Keratinocyte (primary cell): Measurements from ENCODE around the gene CTNNA3. TPM values are rescaled to one million over a fixed set of nuclear protein-coding genes. Genes with fewer than 3 reads are reported as not detected.
"Not testable (repeated sequence)": the region's sequence is repeated elsewhere in the genome, so short reads cannot be mapped to it uniquely, and the experiment has no call there.

Experiments
- DNase-seq: peaks from one replicate; pipeline ENCODE4 v3.0.0-alpha.2; 2011; ENCODE audit warnings: low read depth, missing footprints, low spot score
- FAIRE-seq: peaks from 2 replicates; lab custom pipeline; 2011; peaks lifted over from hg19 to GRCh38; lab: Jason Lieb, UNC
- H2AFZ ChIP-seq: 2 replicates; pipeline ENCODE4 v1.6.0; 2012; ENCODE audit warnings: low read length, control low read depth, inconsistent platforms; ENCODE audit not compliant: control insufficient read depth
- H3K27ac ChIP-seq: 2 replicates; pipeline ENCODE4 v1.5.1; 2011; ENCODE audit warnings: low read length; ENCODE audit not compliant: control insufficient read depth, insufficient read depth
- H3K27me3 ChIP-seq: 3 replicates; pipeline ENCODE4 v1.6.0; 2011; ENCODE audit warnings: low read length; ENCODE audit not compliant: control insufficient read depth, insufficient read depth; ENCODE audit errors: extremely low read depth
- H3K36me3 ChIP-seq, 2 experiments: 2 replicates in 1 of 2; 3 replicates in 1 of 2; pipeline ENCODE4 v1.5.1; 2011; ENCODE audit warnings: low read length in 2 of 2, mild to moderate bottlenecking in 1 of 2; ENCODE audit not compliant: control insufficient read depth in 2 of 2, insufficient read depth in 2 of 2; ENCODE audit errors: extremely low read depth in 1 of 2
- H3K4me1 ChIP-seq: 3 replicates; pipeline ENCODE4 v1.5.1; 2011; ENCODE audit warnings: low read length; ENCODE audit not compliant: control insufficient read depth, insufficient read depth; ENCODE audit errors: extremely low read depth
- H3K4me2 ChIP-seq: 3 replicates; pipeline ENCODE4 v1.6.0; 2011; ENCODE audit warnings: low read depth, low read length; ENCODE audit not compliant: control insufficient read depth, insufficient read depth; ENCODE audit errors: extremely low read depth
- H3K4me3 ChIP-seq, 3 experiments: fragments of 200-600 bp in 1 of 3; sonication (generic) in 1 of 3; 2 replicates in 2 of 3; 3 replicates in 1 of 3; pipeline ENCODE4 v1.5.1; 2011 to 2016; ENCODE audit warnings: low read length in 3 of 3, mild to moderate bottlenecking in 3 of 3, control low read depth in 2 of 3, inconsistent platforms in 1 of 3, low read depth in 1 of 3, mixed read lengths in 1 of 3, mixed run types in 1 of 3, moderate library complexity in 1 of 3; ENCODE audit not compliant: control insufficient read depth in 2 of 3, insufficient read depth in 2 of 3; ENCODE audit errors: extremely low read depth in 1 of 3
- H3K79me2 ChIP-seq: 2 replicates; pipeline ENCODE4 v1.6.0; 2012; ENCODE audit warnings: low read length; ENCODE audit not compliant: control insufficient read depth, insufficient read depth
- H3K9ac ChIP-seq: 3 replicates; pipeline ENCODE4 v1.6.0; 2011; ENCODE audit warnings: low read length; ENCODE audit not compliant: control insufficient read depth, insufficient read depth; ENCODE audit errors: extremely low read depth
- H3K9me1 ChIP-seq: 3 replicates; pipeline ENCODE4 v1.6.0; 2011; ENCODE audit warnings: low read length; ENCODE audit not compliant: control insufficient read depth, insufficient read depth; ENCODE audit errors: extremely low read depth
- H3K9me3 ChIP-seq: 2 replicates; pipeline ENCODE4 v1.5.1; 2012; ENCODE audit warnings: low read depth, low read length; ENCODE audit not compliant: control insufficient read depth
- H4K20me1 ChIP-seq: 3 replicates; pipeline ENCODE4 v1.6.0; 2011; ENCODE audit warnings: low read length; ENCODE audit not compliant: control insufficient read depth, insufficient read depth; ENCODE audit errors: extremely low read depth
- EZH2 ChIP-seq: IDR thresholded peaks from one replicate; pipeline ENCODE4 v1.6.1; 2012; ENCODE audit warnings: inconsistent platforms, mild to moderate bottlenecking, low read length, moderate library complexity
- dilution Hi-C: fragments of 300-500 bp; cut with MboI; formaldehyde crosslinking; loops from one replicate; pipeline ENCODE4 v1.7.0; 2020; ENCODE audit warnings: low sequenced_read_pairs; ENCODE audit not compliant: extremely low pct_ligation_motif_present
- polyA plus RNA-seq, 5 experiments: library from polyadenylated mRNA; depleted of rRNA in 3 of 5; stranded (reverse) in 3 of 5; stranded (forward) in 1 of 5; unstranded in 1 of 5; fragments of >200 nt; gene quantifications; 1 replicate in 1 of 5; 2 replicates in 3 of 5; 3 replicates in 1 of 5; pipeline versions ENCODE4 v1.2.1 to v1.2.3, GENCODE V29; 2011 to 2012; ENCODE audit warnings: missing spikeins in 2 of 5, low read depth in 1 of 5, low replicate concordance in 1 of 5
- TF ChIP-seq, protein P1 (sequence below), 3 experiments: IDR thresholded peaks in 1 of 3; conservative IDR thresholded peaks in 1 of 3; optimal IDR thresholded peaks in 1 of 3; 2 replicates in 2 of 3; 3 replicates in 1 of 3; pipeline versions ENCODE3 to v1.5.1; 2011; ENCODE audit warnings: low read length in 3 of 3, mild to moderate bottlenecking in 3 of 3, moderate library complexity in 2 of 3, control low read depth in 1 of 3, inconsistent platforms in 1 of 3; ENCODE audit not compliant: insufficient read depth in 2 of 3; ENCODE audit errors: extremely low read depth in 1 of 3

Gene CTNNA3
- polyA plus RNA-seq, 1 donor (not counting 4 experiments of a cell fraction or from before 2014, with no cell fraction given) = 0.01 TPM

DNA sequence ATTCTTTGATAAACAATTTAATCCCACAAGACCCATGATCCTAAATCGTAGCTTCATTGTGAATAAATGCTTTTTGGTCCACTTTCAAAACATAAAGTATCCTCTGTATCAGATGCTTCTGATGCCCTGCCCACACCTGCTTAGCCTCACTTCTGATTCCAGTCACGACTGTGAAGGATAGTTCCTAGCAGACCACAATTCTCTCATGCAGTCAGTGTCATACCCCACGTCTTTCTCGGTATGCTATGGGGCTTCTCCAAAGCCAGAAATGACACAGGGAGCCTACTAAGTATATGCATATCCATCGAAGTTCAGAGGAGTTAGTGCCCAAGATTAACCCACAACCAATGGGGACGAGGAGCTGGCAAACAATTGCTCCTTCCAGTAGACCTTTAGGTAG is 27.6 kb upstream of the CTNNA3 start:
- Histone ChIP-seq H3K4me3 (no peak overlapping the region), H3K4me1 (no peaks in the 10 kb centered on the region), H3K9me1 (no peaks in the 10 kb centered on the region), H3K79me2 (no peaks in the 10 kb centered on the region), H4K20me1 (no peaks in the 10 kb centered on the region), H3K27me3 (no peaks in the 10 kb centered on the region), H3K9me3 (no peaks in the 10 kb centered on the region), H3K9ac (no peak overlapping the region), H3K27ac (no peak overlapping the region), H3K36me3 (no peaks in the 10 kb centered on the region), H3K4me2 (no peak overlapping the region), H2AFZ (no peak overlapping the region)
- DNase-seq (no peak), FAIRE-seq (no peak)
- TF ChIP-seq, protein P1, sequence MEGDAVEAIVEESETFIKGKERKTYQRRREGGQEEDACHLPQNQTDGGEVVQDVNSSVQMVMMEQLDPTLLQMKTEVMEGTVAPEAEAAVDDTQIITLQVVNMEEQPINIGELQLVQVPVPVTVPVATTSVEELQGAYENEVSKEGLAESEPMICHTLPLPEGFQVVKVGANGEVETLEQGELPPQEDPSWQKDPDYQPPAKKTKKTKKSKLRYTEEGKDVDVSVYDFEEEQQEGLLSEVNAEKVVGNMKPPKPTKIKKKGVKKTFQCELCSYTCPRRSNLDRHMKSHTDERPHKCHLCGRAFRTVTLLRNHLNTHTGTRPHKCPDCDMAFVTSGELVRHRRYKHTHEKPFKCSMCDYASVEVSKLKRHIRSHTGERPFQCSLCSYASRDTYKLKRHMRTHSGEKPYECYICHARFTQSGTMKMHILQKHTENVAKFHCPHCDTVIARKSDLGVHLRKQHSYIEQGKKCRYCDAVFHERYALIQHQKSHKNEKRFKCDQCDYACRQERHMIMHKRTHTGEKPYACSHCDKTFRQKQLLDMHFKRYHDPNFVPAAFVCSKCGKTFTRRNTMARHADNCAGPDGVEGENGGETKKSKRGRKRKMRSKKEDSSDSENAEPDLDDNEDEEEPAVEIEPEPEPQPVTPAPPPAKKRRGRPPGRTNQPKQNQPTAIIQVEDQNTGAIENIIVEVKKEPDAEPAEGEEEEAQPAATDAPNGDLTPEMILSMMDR (optimal IDR thresholded peaks at IDR 0.05 in 1 of 3, IDR thresholded peaks at IDR 0.05 in 1 of 3, conservative IDR thresholded peaks at IDR 0.05 in 1 of 3; ENCODE audit: extremely low read depth in 1 of 3, insufficient read depth in 2 of 3, low read length in 3 of 3) = no peak
- TF ChIP-seq EZH2 = no peak
- dilution Hi-C loops = no loop called here

- Histone ChIP-seq H3K9me3 (no peaks in the 10 kb centered on the region), H2AFZ (no peak overlapping the region), H3K27ac (no peak overlapping the region), H3K4me2 (no peak overlapping the region), H3K9me1 (no peaks in the 10 kb centered on the region), H3K27me3 (no peaks in the 10 kb centered on the region), H3K36me3 (no peaks in the 10 kb centered on the region), H3K4me3 (no peak overlapping the region), H3K4me1 (no peaks in the 10 kb centered on the region), H3K9ac (no peak overlapping the region), H3K79me2 (no peaks in the 10 kb centered on the region), H4K20me1 (no peaks in the 10 kb centered on the region)
- no peak for DNase-seq
- dilution Hi-C loops = no loop called here
- TF ChIP-seq, protein P1 (optimal IDR thresholded peaks at IDR 0.05 in 1 of 3, IDR thresholded peaks at IDR 0.05 in 1 of 3, conservative IDR thresholded peaks at IDR 0.05 in 1 of 3; ENCODE audit: extremely low read depth in 1 of 3, insufficient read depth in 2 of 3, low read length in 3 of 3) = no peak
- FAIRE-seq = no peak
Observed at GRCh38 chr10:67722113-67722512, 26.1 kb upstream of the CTNNA3 start.

- H3K27ac ChIP-seq, DNase-seq, H3K79me2 ChIP-seq, dilution Hi-C loops, H3K9me1 ChIP-seq, H3K4me2 ChIP-seq, H3K9me3 ChIP-seq, H3K36me3 ChIP-seq, H3K27me3 ChIP-seq, H3K4me1 ChIP-seq, H2AFZ ChIP-seq, H3K9ac ChIP-seq, H4K20me1 ChIP-seq, FAIRE-seq, H3K4me3 ChIP-seq: not testable (repeated sequence)
Observed at GRCh38 chr10:67716455-67716854, 20.5 kb upstream of the CTNNA3 start.
